Measurements from ENCODE around the gene COX19.
"Not testable (repeated sequence)": the region's sequence is repeated elsewhere in the genome, so short reads cannot be mapped to it uniquely, and the experiment has no call there.

COX19 gene

GRCh38 chr7:1010226-1010625, 34.9 kb upstream of the COX19 start:
- DNase-seq (ENCODE audit: low spot score), result no peak

- DNase-seq (ENCODE audit: low spot score), result no peak
Measured at GRCh38 chr7:1009747-1010146, 34.4 kb upstream of the COX19 start.

GRCh38 chr7:1008733-1009363, 33.5 kb upstream of the COX19 start:
- DNase-seq (ENCODE audit: low spot score), result no peak

GRCh38 chr7:1007901-1008300, 32.6 kb upstream of the COX19 start:
- no peak for DNase-seq (ENCODE audit: low spot score)

- no peak for DNase-seq (ENCODE audit: low spot score)
Measured at GRCh38 chr7:1005303-1005702, 30.0 kb upstream of the COX19 start.

GRCh38 chr7:1004018-1004852, 28.9 kb upstream of the COX19 start:
- DNase-seq (ENCODE audit: low spot score), result no peak

GRCh38 chr7:1002445-1002844, 27.1 kb upstream of the COX19 start:
- not testable (repeated sequence) for DNase-seq (ENCODE audit: low spot score)

- not testable (repeated sequence) for DNase-seq (ENCODE audit: low spot score)
Measured at GRCh38 chr7:1002026-1002425, 26.7 kb upstream of the COX19 start.

GRCh38 chr7:1001069-1001770, 25.9 kb upstream of the COX19 start:
- not testable (repeated sequence) for DNase-seq (ENCODE audit: low spot score)

GRCh38 chr7:999941-1000935, 24.9 kb upstream of the COX19 start:
- DNase-seq (ENCODE audit: low spot score), result no peak

- DNase-seq (ENCODE audit: low spot score), result no peak
Measured at GRCh38 chr7:999149-999879, 24.0 kb upstream of the COX19 start.

GRCh38 chr7:997404-998395, 22.4 kb upstream of the COX19 start:
- DNase-seq (ENCODE audit: low spot score), result no peak

GRCh38 chr7:996079-996872, 20.9 kb upstream of the COX19 start:
- DNase-seq (ENCODE audit: low spot score), result no peak

GRCh38 chr7:995571-995970, 20.2 kb upstream of the COX19 start:
- DNase-seq (ENCODE audit: low spot score), result no peak

- DNase-seq (ENCODE audit: low spot score), result no peak
Measured at GRCh38 chr7:994592-995308, 19.4 kb upstream of the COX19 start.

- peak; percentile 96 for DNase-seq (ENCODE audit: low spot score)
Measured at GRCh38 chr7:992709-993607, 17.6 kb upstream of the COX19 start.

All from putamen (tissue), 1 donor.